Astrocyte (in vitro differentiated cells and primary cell): Measurements from ENCODE around the gene TBC1D24.

ENCODE experiments used
- CTCF ChIP-seq: IDR thresholded peaks from 2 replicates; pipeline ENCODE4 v1.5.1; 2011; ENCODE audit warnings: low read depth, mild to moderate bottlenecking, inconsistent platforms, low read length, moderate library complexity; ENCODE audit not compliant: insufficient read depth
- EZH2 ChIP-seq: IDR thresholded peaks from 2 replicates; pipeline ENCODE4 v1.6.1; 2012; ENCODE audit warnings: mild to moderate bottlenecking, low read length, inconsistent platforms; ENCODE audit not compliant: insufficient read depth

DNA sequence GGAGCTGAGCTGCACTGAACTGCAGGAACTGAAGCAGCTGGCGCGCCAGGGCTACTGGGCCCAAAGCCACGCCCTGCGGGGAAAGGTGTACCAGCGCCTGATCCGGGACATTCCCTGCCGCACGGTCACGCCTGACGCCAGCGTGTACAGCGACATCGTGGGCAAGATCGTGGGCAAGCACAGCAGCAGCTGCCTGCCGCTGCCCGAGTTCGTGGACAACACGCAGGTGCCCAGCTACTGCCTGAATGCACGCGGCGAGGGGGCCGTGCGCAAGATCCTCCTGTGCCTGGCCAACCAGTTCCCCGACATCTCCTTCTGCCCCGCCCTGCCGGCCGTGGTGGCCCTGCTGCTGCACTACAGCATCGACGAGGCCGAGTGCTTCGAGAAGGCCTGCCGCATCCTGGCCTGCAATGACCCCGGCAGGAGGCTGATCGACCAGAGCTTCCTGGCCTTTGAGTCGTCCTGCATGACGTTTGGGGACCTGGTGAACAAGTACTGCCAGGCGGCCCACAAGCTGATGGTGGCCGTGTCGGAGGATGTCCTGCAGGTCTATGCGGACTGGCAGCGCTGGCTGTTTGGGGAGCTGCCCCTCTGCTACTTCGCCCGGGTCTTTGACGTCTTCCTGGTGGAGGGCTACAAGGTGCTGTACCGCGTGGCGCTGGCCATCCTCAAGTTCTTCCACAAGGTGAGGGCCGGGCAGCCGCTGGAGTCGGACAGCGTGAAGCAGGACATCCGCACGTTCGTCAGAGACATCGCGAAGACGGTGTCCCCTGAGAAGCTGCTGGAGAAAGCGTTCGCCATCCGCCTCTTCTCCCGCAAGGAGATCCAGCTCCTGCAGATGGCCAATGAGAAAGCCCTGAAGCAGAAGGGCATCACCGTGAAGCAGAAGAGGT is 21.5 kb downstream of the TBC1D24 start:
- TF ChIP-seq CTCF (no peak), EZH2 (no peak)
